RWPE2 (cell line): Measurements from ENCODE around the gene C3orf52.
A peak's percentile ranks its signal among the peaks of the same experiment; 100 is the strongest.

Source experiments
- ATAC-seq: fragments of 200-7000 bp; cut with Tn5 transposase; 3 replicates; pipeline ENCODE4 v1.9.1; 2021; ENCODE audit warnings: low read depth
- DNase-seq: peaks from one replicate; pipeline ENCODE4 v3.0.0-alpha.2; 2020; ENCODE audit warnings: low spot score
- H3K27ac ChIP-seq: fragments of 450-650 bp; 2 replicates; pipeline ENCODE4 v1.5.1; 2017; ENCODE audit warnings: mild to moderate bottlenecking; ENCODE audit not compliant: poor library complexity, severe bottlenecking
- H3K27me3 ChIP-seq: fragments of 250-450 bp; sonication (Bioruptor Pico); 2 replicates; pipeline ENCODE4 v1.5.1; 2021; ENCODE audit warnings: mild to moderate bottlenecking, moderate library complexity; ENCODE audit not compliant: insufficient read depth, poor library complexity, severe bottlenecking
- H3K36me3 ChIP-seq: fragments of 250-450 bp; sonication (Bioruptor Pico); 2 replicates; pipeline ENCODE4 v1.5.1; 2020; ENCODE audit warnings: low read depth, mild to moderate bottlenecking, moderate library complexity
- H3K4me1 ChIP-seq: fragments of 250-450 bp; sonication (Bioruptor Pico); 2 replicates; pipeline ENCODE4 v1.5.1; 2021; ENCODE audit warnings: mild to moderate bottlenecking, moderate library complexity; ENCODE audit not compliant: insufficient read depth, poor library complexity, severe bottlenecking
- H3K4me3 ChIP-seq: fragments of 250-450 bp; sonication (Bioruptor Pico); 2 replicates; pipeline ENCODE4 v1.5.1; 2021; ENCODE audit warnings: mild to moderate bottlenecking, moderate library complexity; ENCODE audit not compliant: severe bottlenecking
- H3K9me3 ChIP-seq: fragments of 250-450 bp; sonication (Bioruptor Pico); 2 replicates; pipeline ENCODE4 v1.5.1; 2021; ENCODE audit warnings: mild to moderate bottlenecking, moderate library complexity; ENCODE audit not compliant: severe bottlenecking
- TF ChIP-seq, protein P1 (sequence below): fragments of 450-650 bp; IDR thresholded peaks from one replicate; pipeline ENCODE4 v1.5.1; 2017; ENCODE audit warnings: mild to moderate bottlenecking, moderate library complexity; ENCODE audit not compliant: poor library complexity, severe bottlenecking

The C3orf52 gene

DNA sequence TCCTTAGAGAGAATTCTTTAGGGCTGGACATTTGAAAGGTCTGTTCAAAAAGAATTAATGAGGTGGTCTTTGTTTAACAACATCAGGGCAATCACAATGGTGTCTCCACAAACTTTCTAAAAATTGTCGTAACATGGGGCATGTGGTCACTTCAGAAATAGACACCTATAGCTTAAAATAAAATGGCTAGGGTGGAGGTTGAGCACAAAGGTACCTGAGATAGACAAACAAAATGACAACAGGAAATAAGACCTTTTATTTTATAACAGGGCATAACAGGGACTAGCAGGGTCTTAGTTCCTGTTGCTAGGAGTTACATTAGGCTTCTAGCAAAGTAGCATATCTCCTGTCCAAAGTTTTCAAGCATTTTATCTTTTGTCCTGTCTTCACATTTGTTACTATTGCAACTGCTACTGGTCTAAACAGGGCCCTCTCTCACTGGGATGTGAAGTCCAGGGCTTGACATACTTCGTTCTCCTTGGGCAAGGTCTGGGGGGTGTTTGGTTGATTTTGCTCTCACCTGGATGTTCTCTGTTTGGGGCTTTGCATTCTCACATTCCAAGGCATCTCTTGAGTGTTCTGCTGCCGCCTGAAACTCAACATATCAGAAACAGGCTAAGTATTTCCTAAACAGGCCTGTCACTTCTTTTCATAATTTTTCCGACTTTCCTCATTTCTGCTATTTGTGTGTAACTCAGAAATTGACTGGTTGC lies 43.9 kb downstream of the C3orf52 start:
- Histone ChIP-seq H3K9me3 (no peaks in the 10 kb centered on the region), H3K4me3 (no peak overlapping the region), H3K27me3 (no peaks in the 10 kb centered on the region), H3K36me3 (no peaks in the 10 kb centered on the region), H3K4me1 (peaks cover 15% of the 10 kb centered on the region), H3K27ac (peak overlapping the region; percentile 29)
- DNase-seq (no peak), ATAC-seq (no peak)
- TF ChIP-seq, protein P1, sequence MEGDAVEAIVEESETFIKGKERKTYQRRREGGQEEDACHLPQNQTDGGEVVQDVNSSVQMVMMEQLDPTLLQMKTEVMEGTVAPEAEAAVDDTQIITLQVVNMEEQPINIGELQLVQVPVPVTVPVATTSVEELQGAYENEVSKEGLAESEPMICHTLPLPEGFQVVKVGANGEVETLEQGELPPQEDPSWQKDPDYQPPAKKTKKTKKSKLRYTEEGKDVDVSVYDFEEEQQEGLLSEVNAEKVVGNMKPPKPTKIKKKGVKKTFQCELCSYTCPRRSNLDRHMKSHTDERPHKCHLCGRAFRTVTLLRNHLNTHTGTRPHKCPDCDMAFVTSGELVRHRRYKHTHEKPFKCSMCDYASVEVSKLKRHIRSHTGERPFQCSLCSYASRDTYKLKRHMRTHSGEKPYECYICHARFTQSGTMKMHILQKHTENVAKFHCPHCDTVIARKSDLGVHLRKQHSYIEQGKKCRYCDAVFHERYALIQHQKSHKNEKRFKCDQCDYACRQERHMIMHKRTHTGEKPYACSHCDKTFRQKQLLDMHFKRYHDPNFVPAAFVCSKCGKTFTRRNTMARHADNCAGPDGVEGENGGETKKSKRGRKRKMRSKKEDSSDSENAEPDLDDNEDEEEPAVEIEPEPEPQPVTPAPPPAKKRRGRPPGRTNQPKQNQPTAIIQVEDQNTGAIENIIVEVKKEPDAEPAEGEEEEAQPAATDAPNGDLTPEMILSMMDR, result no peak

DNA sequence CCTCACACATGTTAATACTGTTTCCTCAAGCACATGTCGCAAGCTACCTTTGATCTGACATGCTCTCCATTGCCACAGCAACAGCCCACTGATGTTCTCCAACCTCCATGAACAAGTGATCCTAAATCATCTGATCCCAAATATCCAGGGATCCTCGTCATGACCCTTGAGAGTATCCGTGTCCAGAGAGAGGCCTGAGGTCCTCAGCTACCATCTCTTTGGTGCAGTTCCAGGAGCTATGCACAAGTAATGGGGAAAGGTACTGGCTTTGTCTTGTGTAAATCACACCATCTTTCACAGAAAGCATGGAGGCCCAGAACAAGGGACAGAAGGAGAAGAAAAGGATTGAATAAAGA lies 44.4 kb downstream of the C3orf52 start:
- Histone ChIP-seq H3K4me3 (no peak overlapping the region), H3K4me1 (peaks cover 15% of the 10 kb centered on the region), H3K36me3 (no peaks in the 10 kb centered on the region), H3K27me3 (no peaks in the 10 kb centered on the region), H3K9me3 (no peaks in the 10 kb centered on the region), H3K27ac (no peak overlapping the region)
- DNase-seq, result no peak
- TF ChIP-seq, protein P1, result no peak
- ATAC-seq, result no peak

DNA sequence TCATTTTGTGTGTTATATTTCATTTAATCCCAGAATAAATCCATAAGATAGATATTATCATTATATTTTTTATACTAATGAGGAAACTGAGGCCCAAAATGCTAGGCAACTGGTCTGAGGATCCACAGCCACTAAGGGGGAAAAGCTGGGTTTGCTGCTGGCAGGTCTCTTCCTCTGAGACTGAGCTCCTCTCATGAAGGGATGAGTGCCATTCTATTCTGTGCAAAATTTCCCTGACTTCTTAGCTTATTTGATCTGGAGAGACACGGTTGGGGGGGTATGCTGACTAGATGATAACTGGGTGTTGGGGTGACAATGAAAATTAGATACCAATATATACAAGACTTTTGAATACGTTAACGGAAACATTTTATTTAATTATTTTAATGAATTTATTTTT lies 44.9 kb downstream of the C3orf52 start:
- no peak for DNase-seq
- TF ChIP-seq, protein P1, result no peak
- H3K4me1 ChIP-seq, result peaks cover 15% of the 10 kb centered on the region
- H3K27me3 ChIP-seq, result no peaks in the 10 kb centered on the region
- ATAC-seq, result no peak
- H3K9me3 ChIP-seq, result no peaks in the 10 kb centered on the region
- H3K36me3 ChIP-seq, result no peaks in the 10 kb centered on the region
- H3K4me3 ChIP-seq, result no peak overlapping the region
- no peak overlapping the region for H3K27ac ChIP-seq

DNA sequence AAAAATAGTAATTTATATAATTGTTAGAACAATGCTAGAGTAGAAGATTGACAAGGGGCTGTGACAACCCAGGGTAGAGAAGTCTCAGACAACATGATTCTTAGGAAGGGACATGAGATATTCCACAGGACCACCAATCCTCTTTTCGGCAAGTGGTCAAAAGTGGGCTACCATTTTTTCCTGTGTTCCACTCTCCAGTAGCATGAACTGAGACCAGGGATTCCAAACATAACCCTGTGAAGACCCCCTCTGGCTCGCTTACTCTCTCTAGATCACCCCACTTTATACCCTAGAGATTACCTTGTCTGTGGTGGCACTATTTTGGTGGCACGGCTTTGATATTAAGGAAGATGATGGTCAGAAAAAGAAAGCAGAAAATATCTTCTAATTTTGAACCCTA lies 45.9 kb downstream of the C3orf52 start:
- Histone ChIP-seq H3K36me3 (no peaks in the 10 kb centered on the region), H3K27ac (no peak overlapping the region), H3K4me3 (no peak overlapping the region), H3K4me1 (peaks cover 15% of the 10 kb centered on the region), H3K27me3 (no peaks in the 10 kb centered on the region), H3K9me3 (no peaks in the 10 kb centered on the region)
- TF ChIP-seq, protein P1, result no peak
- no peak for DNase-seq
- ATAC-seq, result no peak

DNA sequence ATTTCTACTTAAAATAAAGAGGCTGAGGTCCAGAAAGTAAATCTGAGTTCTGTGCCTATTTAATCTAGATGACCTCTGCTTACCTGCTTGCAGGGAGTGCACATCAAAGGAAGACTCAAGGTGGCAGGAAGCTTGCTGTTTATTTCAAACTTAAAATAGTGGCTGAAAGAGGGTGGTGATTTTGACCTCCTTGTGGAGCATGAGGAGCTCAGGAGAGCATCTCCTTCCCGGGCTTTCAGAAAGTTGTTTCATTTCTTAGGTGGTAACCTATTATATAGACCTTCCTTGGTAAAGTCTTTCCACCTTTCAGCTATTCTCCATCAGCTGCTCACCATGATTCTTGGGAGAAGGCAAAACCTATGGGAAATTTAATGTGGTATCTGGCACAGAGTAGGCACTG lies 46.4 kb downstream of the C3orf52 start:
- H3K27ac ChIP-seq, result no peak overlapping the region
- ATAC-seq, result no peak
- no peaks in the 10 kb centered on the region for H3K9me3 ChIP-seq
- H3K27me3 ChIP-seq, result no peaks in the 10 kb centered on the region
- TF ChIP-seq, protein P1, result no peak
- H3K36me3 ChIP-seq, result no peaks in the 10 kb centered on the region
- DNase-seq, result no peak
- H3K4me1 ChIP-seq, result peaks cover 15% of the 10 kb centered on the region
- no peak overlapping the region for H3K4me3 ChIP-seq
